ACC112 (cell line): ENCODE measurements around the gene ELMOD2.
A peak's percentile ranks its signal among the peaks of the same experiment; 100 is the strongest.

Experiments
- H2AFZ ChIP-seq: fragments of 200-600 bp; sonication (generic); one replicate; pipeline ENCODE4 v1.6.0; 2017; ENCODE audit warnings: antibody characterized with exemption, low read length; ENCODE audit not compliant: unreplicated experiment
- H3K27ac ChIP-seq: fragments of 200-600 bp; sonication (generic); 2 replicates; pipeline ENCODE4 v1.5.1; 2014; ENCODE audit warnings: low read depth, mild to moderate bottlenecking, antibody characterized with exemption, low read length, moderate library complexity
- H3K27me3 ChIP-seq: fragments of 200-600 bp; sonication (generic); 2 replicates; pipeline ENCODE4 v1.6.1; 2014; ENCODE audit warnings: mild to moderate bottlenecking, antibody characterized with exemption, low read length, moderate library complexity, mixed read lengths; ENCODE audit not compliant: insufficient read depth
- H3K36me3 ChIP-seq: fragments of 200-600 bp; sonication (generic); 2 replicates; pipeline ENCODE4 v1.6.1; 2016; ENCODE audit warnings: mild to moderate bottlenecking, antibody characterized with exemption, low read length, moderate library complexity, mixed read lengths; ENCODE audit not compliant: insufficient read depth
- H3K4me1 ChIP-seq: fragments of 200-600 bp; sonication (generic); one replicate; pipeline ENCODE4 v1.6.1; 2016; ENCODE audit warnings: low read length, mixed read lengths; ENCODE audit not compliant: insufficient read depth, unreplicated experiment, control insufficient read depth
- H3K4me3 ChIP-seq: fragments of 200-600 bp; sonication (generic); 2 replicates; pipeline ENCODE4 v1.5.1; 2014; ENCODE audit warnings: mild to moderate bottlenecking, low read depth, low read length
- H3K79me2 ChIP-seq: fragments of 200-600 bp; sonication (generic); one replicate; pipeline ENCODE4 v1.6.0; 2016; ENCODE audit warnings: low read length; ENCODE audit not compliant: control insufficient read depth, unreplicated experiment, insufficient read depth

Gene ELMOD2

DNA sequence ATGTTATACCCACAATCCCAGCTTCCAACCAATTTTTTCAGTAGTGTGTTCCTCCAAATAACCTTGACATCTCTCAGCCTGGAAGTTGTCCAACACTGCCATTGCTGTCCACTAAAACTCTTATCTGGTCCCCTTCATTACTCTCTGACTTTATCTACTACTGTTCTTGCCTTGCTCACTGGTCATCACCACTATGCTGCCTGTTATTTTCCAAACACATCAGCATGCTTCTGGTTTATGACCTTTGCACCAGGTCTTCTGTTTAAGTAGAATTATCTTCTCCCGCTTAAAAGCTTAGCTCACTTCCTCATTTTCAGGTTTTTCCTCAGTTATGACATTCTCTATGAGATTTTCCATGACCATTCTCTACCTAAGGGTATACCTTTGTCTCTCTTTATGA, 5.5 kb downstream of the ELMOD2 start:
- H3K4me1 ChIP-seq = peaks cover 7% of the 10 kb centered on the region

DNA sequence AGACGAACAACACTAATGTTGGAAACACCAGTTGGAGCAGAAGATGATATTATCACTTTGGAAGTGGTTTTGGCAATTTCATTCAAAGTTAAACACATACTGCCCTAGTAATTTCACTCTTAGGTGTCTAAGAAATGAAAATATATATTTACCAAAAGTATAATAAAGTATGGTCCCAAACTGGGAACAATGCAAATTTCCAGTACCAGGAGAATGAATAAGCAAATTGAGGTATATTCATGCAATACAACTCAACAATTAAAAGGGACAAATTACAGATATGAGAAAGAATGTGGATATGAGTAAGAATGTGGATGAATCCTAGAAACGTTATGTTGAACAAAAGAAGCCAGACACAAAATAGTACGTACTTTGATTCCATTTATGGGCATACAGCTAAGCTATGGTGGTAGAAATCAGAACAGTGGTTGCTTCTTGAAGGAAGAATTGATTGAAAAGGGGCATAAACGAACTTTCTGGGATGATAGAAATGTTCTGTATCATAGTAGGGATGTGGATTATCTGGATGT, 10.0 kb downstream of the ELMOD2 start:
- no peaks in the 10 kb centered on the region for H3K27me3 ChIP-seq
- no peak overlapping the region for H3K4me3 ChIP-seq
- no peak overlapping the region for H2AFZ ChIP-seq
- no peak overlapping the region for H3K27ac ChIP-seq
- H3K79me2 ChIP-seq = no peaks in the 10 kb centered on the region
- H3K36me3 ChIP-seq = peaks cover 5% of the 10 kb centered on the region; the same call in 1 of the 2 replicates
- no peaks in the 10 kb centered on the region for H3K4me1 ChIP-seq

More for the DNA sequence above, 5.5 kb downstream of the ELMOD2 start:
- Histone ChIP-seq H3K4me3 (no peak overlapping the region), H2AFZ (no peak overlapping the region), H3K27ac (no peak overlapping the region), H3K36me3 (peaks cover 19% of the 10 kb centered on the region), H3K27me3 (no peaks in the 10 kb centered on the region), H3K79me2 (peaks cover 15% of the 10 kb centered on the region)

DNA sequence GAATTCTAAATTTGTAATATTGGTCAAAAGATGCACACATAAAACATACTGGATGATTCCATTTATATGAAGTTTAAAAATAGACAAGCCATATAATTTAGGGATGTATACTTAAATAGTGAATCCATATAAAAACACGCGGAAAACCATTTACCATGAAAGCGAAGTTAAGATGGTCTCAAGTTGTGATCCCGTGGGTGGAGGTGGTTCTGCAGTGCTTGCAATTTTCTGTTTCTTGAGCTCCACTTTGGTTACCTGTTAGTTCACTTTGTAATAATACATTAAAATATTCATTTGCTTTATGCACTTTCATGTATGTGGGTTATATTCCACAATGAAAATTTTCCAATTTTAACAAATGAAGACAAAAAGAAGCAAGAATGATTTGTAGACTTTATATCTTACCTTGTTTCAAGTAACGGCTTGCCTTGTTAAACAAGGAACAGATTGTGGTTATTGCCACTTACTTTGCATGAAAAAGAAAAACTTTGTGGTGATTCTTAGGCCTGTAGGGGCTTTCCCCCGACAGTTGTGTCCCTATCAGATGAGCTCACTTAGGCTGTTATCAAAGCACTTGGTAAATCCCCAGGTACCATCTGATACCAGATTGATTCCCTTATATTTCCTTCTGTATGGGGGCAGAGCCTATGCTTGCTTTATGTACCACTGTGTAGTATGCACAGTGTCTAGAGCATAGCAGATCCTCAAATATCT, 32.6 kb downstream of the ELMOD2 start:
- no peaks in the 10 kb centered on the region for H3K4me1 ChIP-seq
- no peak overlapping the region for H2AFZ ChIP-seq
- no peak overlapping the region for H3K4me3 ChIP-seq
- H3K27me3 ChIP-seq = no peaks in the 10 kb centered on the region
- H3K36me3 ChIP-seq = no peaks in the 10 kb centered on the region
- no peaks in the 10 kb centered on the region for H3K79me2 ChIP-seq
- H3K27ac ChIP-seq = no peak overlapping the region

DNA sequence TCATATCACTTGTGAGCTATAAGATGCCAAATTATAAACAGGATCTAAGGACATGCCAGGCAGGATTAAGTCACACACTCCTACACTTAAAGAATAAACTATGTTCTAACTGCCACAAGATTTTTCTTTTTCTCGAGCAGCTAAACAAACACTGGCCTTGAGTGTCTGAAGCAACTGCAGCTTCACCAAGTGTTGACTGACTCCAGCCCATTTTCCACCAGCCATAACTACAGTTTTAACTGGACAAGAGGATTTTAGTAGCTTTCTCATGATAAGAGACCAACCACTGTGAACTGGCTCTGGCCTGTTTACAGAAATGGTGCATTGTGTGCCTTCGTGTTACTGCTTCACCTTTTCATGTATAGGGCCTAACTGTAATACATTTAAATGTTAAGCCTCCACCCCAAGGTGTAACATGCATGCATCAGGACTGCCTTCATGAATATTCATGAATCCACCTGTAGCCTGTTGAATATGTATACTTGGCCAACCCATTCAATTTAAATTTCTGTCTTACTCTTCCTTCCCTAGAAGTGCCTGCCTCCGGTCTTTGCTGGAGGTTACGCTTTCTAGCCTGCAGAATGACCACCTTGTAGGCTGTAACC, 34.0 kb downstream of the ELMOD2 start:
- Histone ChIP-seq H3K36me3 (no peaks in the 10 kb centered on the region), H3K27ac (no peak overlapping the region), H3K4me3 (no peak overlapping the region)

DNA sequence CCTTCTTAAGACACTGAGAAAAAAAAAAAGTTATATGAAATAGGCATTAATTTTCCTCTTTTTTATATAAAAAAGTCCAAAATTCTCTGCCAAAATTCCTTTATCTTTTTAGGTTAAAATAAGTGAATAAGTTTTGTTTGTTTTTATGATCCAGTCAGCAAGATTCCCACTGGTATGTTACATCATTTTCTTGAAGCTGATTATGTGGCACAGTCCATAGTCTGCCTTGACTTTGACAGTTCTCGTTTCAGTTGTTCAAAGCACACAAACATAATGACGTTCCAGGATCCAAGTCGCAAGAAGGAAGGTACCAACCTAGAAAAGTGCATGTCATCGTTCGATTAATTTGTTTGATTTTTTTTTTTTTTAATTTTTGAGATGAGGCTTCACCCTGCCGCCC, 35.7 kb downstream of the ELMOD2 start:
- no peaks in the 10 kb centered on the region for H3K36me3 ChIP-seq
- H3K79me2 ChIP-seq = no peaks in the 10 kb centered on the region
- no peaks in the 10 kb centered on the region for H3K4me1 ChIP-seq
- no peak overlapping the region for H3K4me3 ChIP-seq
- H2AFZ ChIP-seq = no peak overlapping the region
- H3K27me3 ChIP-seq = peaks cover 14% of the 10 kb centered on the region
- H3K27ac ChIP-seq = no peak overlapping the region

More for the DNA sequence above, 34.0 kb downstream of the ELMOD2 start:
- Histone ChIP-seq H3K79me2 (no peaks in the 10 kb centered on the region), H3K27me3 (peaks cover 6% of the 10 kb centered on the region; the same call in 1 of the 2 replicates), H3K4me1 (no peaks in the 10 kb centered on the region), H2AFZ (no peak overlapping the region)

DNA sequence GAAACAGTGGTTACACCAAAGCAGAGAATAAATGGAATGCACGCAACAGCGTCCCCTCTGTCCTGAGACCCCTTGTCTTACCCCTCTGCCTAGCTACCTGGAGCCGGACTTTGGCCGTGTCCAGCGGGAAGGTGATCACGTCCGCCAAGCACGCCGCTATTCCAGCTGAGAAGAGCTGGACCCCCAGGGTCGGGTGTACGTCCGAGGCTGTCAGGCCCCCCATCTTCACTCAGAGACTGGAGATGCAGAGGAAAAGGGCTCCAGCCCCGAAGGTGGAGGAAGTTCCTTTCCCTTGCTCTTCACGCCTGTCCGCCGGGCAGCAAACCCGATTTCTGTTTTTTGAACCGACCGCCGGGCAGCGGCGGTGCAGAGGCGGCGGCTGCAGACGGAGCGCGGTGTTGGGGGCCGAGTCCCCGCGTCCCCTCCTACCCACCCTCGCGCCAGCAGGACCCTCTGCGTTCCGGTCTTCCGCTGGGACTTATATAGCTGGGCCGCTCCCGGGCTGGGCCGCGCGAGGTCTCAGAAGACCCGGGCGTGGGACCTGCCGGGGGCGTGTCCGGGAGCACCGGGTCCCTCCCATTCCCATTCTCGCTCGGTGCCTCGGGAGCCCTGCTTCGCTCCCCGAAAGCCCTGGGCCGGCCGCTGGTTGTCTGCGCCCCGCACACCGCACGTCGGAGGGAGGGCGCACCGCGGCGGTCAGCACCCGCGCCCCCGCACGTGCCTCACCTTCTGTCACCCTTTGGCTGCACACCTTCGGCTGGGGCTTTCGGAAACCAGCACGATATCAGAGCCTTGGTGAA, 44.7 kb downstream of the ELMOD2 start, which contains the start of gene UCP1:
UCP1 (minus strand) TSS at position 455 of the 800 bp plus-strand sequence; CDS start at position 223, 232 bp downstream.
- H3K27ac ChIP-seq = no peak within 1 kb of the TSS
- no peaks in the 10 kb centered on the region for H3K4me1 ChIP-seq
- peak within 1 kb of the TSS; percentile 72 for H3K4me3 ChIP-seq
- H3K79me2 ChIP-seq = no peaks in the 10 kb centered on the region
- H3K27me3 ChIP-seq = peaks cover 90% of the 10 kb centered on the region
- H2AFZ ChIP-seq = peak within 1 kb of the TSS; percentile 55
- H3K36me3 ChIP-seq = no peaks in the 10 kb centered on the region

DNA sequence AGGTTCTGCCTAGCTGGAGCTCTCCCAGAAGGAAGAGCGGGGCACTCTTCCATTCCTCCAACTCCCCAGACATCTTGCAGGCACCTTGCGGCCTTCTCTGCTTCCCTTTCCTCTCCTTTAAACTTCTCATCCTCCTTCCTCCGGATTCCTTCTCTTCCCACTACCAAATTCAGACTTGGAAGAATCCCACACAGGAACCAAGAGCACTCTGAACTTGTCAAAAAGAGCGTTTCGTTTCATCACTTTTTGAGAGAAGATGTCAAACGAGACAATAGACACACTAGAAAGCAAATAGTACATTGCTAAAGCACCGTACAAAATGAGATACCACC, 45.3 kb downstream of the ELMOD2 start:
- no peaks in the 10 kb centered on the region for H3K4me1 ChIP-seq
- H3K4me3 ChIP-seq = peak overlapping the region; percentile 72
- no peaks in the 10 kb centered on the region for H3K36me3 ChIP-seq
- H3K27me3 ChIP-seq = peaks cover 88% of the 10 kb centered on the region
- H3K27ac ChIP-seq = no peak overlapping the region
- H3K79me2 ChIP-seq = no peaks in the 10 kb centered on the region
- no peak overlapping the region for H2AFZ ChIP-seq

DNA sequence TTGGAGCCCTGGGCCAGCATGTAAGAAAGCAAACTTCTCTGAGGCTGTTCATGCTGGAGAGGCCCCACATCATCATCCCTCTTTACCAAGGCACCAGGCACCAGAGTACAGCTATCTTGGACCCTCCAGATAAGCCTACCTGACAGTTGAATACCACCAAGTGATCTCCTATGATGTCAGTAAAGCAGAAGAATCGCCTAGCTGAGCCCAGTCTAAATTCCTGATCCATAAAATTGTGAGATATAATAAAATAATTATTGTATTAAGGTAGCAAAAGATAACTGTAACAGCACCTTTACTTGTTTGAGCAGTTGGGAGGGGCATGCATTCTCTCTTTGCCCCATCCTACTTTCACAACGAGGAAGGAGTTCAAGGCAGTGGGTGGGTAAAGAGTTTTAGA, 47.7 kb downstream of the ELMOD2 start:
- no peak overlapping the region for H3K27ac ChIP-seq
- H3K79me2 ChIP-seq = no peaks in the 10 kb centered on the region
- no peaks in the 10 kb centered on the region for H3K36me3 ChIP-seq
- H2AFZ ChIP-seq = no peak overlapping the region
- H3K4me1 ChIP-seq = no peaks in the 10 kb centered on the region
- peaks cover 86% of the 10 kb centered on the region for H3K27me3 ChIP-seq
- no peak overlapping the region for H3K4me3 ChIP-seq

DNA sequence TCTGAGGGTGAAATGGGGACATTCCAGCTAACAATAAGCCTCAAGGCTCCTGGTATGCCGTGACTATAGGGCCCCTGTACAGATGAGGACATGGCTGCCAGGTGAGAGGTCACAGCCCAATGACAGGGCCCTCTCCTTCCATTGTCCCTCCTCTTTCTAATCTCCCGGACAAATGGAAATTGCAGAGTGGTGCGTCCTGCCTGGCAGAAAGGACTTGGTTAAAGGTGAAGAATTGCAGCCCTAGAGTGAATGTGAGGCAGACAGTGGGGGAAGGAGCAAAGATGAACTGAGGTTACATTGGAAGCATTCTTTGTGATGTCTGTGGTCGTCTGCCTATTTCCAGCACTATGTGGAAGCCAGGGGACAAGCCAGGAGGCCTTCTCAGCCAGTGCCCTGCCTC, 51.5 kb downstream of the ELMOD2 start:
- H3K27ac ChIP-seq = no peak overlapping the region
- no peak overlapping the region for H2AFZ ChIP-seq
- no peaks in the 10 kb centered on the region for H3K36me3 ChIP-seq
- H3K79me2 ChIP-seq = no peaks in the 10 kb centered on the region
- peaks cover 4% of the 10 kb centered on the region for H3K4me1 ChIP-seq
- no peak overlapping the region for H3K4me3 ChIP-seq
- peaks cover 85% of the 10 kb centered on the region for H3K27me3 ChIP-seq

DNA sequence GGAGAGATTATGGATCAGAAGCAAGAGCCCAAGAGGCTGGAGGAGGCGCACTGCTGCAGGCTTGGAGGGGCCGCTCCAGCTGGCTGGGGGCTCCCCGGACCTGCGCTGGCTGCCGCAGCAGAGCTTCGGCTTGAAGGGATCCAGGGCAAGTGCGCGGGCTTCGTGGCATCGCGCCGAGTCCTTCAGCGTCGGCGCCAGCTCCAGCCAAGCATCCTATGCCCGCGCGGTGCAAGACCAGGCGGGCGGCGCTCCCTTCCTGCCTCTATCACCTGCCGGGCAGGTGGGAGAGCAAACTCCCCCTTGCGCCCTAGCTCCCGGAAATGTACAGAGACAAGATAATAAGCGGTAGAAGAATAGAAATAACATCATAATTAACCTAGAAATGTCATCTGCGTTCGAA, 55.3 kb downstream of the ELMOD2 start:
- Histone ChIP-seq H3K4me1 (peaks cover 4% of the 10 kb centered on the region), H3K27ac (no peak overlapping the region), H2AFZ (no peak overlapping the region), H3K79me2 (no peaks in the 10 kb centered on the region), H3K36me3 (no peaks in the 10 kb centered on the region), H3K27me3 (peaks cover 74% of the 10 kb centered on the region), H3K4me3 (no peak overlapping the region)
